Measurements from ENCODE around the gene PLBD2. TPM values are rescaled to one million over a fixed set of nuclear protein-coding genes. Genes with fewer than 3 reads are reported as not detected.
A peak's percentile ranks its signal among the peaks of the same experiment; 100 is the strongest.

PLBD2 gene
- total RNA-seq, 3 donors from 2014 or later: 15.4 to 59.8 (median 26.9) TPM

DNA sequence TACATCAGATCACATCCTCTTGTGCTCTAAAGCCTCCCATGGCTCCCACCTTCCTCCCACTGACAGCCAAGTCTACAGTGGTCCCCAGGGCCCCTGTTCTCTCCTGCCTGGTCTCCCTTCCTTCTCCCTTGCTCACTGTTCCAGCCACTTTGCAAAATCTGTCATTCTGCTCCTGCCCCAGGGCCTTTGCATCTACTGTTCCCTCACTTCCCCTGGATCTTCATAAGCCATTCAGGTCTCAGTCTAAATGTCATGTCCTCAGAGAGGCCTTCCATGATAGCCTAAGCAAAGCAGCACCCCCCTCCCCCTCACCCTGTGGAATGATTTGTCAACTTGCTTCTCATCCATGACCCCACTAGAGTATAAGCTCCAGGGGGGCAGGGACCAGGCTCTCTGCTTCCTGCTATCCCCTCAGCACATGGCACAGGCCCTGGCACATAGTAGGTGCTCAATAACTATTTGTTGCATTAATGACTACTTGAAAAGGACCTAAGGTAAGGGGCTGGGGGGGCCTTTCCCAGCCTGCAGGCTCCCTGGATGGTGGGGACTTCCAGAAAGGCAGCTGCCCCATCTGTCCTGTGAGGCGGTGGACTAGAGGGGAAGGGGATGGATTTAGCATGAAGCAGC is 28.5 kb upstream of the PLBD2 start:
- Histone ChIP-seq H3K27ac (no peak overlapping the region), H3K36me3 (no peaks in the 10 kb centered on the region), H3K4me1 (peaks cover 0 to 6% of the 10 kb centered on the region in 2 donors), H3K4me3 (no peak overlapping the region), H3K9me3 (no peaks in the 10 kb centered on the region), H3K27me3 (no peaks in the 10 kb centered on the region)
- DNase-seq (ENCODE audit: low spot score in 2 of 2): no peak
- intact Hi-C loops (cut with DNase I; ENCODE audit: low total_unique reads): no loop called here
- TF ChIP-seq, protein P1, sequence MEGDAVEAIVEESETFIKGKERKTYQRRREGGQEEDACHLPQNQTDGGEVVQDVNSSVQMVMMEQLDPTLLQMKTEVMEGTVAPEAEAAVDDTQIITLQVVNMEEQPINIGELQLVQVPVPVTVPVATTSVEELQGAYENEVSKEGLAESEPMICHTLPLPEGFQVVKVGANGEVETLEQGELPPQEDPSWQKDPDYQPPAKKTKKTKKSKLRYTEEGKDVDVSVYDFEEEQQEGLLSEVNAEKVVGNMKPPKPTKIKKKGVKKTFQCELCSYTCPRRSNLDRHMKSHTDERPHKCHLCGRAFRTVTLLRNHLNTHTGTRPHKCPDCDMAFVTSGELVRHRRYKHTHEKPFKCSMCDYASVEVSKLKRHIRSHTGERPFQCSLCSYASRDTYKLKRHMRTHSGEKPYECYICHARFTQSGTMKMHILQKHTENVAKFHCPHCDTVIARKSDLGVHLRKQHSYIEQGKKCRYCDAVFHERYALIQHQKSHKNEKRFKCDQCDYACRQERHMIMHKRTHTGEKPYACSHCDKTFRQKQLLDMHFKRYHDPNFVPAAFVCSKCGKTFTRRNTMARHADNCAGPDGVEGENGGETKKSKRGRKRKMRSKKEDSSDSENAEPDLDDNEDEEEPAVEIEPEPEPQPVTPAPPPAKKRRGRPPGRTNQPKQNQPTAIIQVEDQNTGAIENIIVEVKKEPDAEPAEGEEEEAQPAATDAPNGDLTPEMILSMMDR (IDR thresholded peaks at IDR 0.05): no peak
- TF ChIP-seq POLR2A (IDR thresholded peaks at IDR 0.05) (no peak), POLR2AphosphoS5 (IDR thresholded peaks at IDR 0.05) (no peak)

DNA sequence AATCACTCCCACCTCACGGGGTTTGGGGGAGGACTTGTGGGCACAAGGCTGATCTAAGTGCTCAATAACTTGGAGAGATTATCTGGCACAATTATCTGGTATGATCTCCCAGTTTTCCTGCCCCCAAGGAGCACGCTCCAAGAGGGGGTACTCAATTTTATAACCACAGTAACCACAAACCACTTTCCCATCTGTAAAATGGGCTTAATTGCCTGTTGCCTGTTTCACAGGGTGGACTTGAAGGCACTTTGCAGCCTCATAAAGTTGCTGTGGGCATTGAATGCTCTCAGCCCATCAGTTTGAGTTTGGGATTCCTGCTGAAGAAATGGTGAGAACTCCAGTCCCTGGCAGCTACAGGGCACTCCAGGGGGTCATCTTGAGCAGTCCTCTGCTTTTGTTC is 27.9 kb upstream of the PLBD2 start:
- intact Hi-C loops (cut with DNase I; ENCODE audit: low total_unique reads): no loop called here
- no peak for DNase-seq (ENCODE audit: low spot score in 2 of 2)

DNA sequence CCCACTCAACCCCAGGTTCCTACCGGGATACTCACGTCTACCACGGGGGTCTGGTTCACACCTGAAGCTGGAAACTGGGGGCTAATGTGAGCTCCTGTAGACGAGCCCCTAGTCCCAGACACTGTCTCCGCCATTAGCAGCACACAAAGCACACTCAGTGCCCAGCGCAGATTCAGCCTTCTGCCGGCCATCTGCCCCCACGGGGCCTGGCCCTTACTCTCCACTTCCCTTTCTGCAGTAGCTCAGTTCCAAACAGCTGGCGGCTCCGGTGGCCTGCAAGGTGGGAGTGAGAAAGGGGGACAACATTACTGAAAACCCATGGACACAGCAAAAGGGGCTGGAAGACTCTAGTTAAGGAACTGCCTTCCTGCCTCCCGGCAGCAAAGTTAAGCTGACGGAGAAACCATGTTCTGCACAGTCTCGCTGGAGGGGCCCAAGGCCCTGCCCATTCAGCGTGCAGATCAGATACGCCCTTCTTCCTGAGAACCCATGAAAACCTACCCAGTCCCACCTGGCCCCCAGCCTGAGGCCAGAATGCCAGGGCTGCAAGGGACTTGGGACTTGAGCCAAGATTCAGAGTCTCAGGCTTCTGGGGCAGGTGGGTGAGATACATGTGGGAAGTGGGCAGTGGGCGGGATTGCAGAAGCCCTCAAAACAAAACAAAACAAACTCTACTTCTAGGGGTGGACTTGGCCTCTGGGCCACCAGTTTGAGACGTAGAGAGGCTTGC is 25.5 kb upstream of the PLBD2 start:
- Histone ChIP-seq H3K9me3 (no peaks in the 10 kb centered on the region), H3K36me3 (no peaks in the 10 kb centered on the region), H3K27me3 (no peaks in the 10 kb centered on the region), H3K4me3 (peak overlapping the region; percentile 75 to 86 (median 79)), H3K27ac (no peak overlapping the region), H3K4me1 (peaks cover 0 to 6% of the 10 kb centered on the region in 2 donors)
- intact Hi-C loops (cut with DNase I; ENCODE audit: low total_unique reads): no loop called here
- no peak for TF ChIP-seq POLR2A (IDR thresholded peaks at IDR 0.05)
- TF ChIP-seq, protein P1 (IDR thresholded peaks at IDR 0.05): no peak
- TF ChIP-seq POLR2AphosphoS5 (IDR thresholded peaks at IDR 0.05): no peak
- no peak for DNase-seq (ENCODE audit: low spot score in 2 of 2)

More for the DNA sequence above, 27.9 kb upstream of the PLBD2 start:
- H3K36me3 ChIP-seq: no peaks in the 10 kb centered on the region
- no peak overlapping the region for H3K27ac ChIP-seq
- TF ChIP-seq POLR2A (IDR thresholded peaks at IDR 0.05) (no peak), POLR2AphosphoS5 (IDR thresholded peaks at IDR 0.05) (no peak)
- TF ChIP-seq, protein P1 (IDR thresholded peaks at IDR 0.05): no peak
- H3K27me3 ChIP-seq: no peaks in the 10 kb centered on the region
- H3K9me3 ChIP-seq: no peaks in the 10 kb centered on the region
- H3K4me1 ChIP-seq: peaks cover 0 to 6% of the 10 kb centered on the region in 2 donors
- no peak overlapping the region for H3K4me3 ChIP-seq

DNA sequence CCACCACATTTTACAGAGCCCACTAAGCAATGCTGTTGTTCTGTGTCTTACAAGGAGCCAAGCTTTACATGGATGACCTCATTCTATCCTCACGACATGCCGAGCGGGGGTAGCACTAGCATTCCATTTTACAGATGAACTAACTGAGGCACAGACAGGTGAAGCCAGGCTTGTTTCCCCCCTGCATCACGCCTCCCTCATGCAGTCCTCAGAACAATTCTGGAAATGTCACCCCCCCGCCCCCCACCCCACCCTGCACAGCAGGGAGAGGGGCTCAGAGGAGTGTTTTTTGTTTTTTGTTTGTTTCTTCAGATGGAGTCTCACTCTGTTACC is 25.0 kb upstream of the PLBD2 start:
- intact Hi-C loops (cut with DNase I; ENCODE audit: low total_unique reads): no loop called here
- Histone ChIP-seq H3K27me3 (no peaks in the 10 kb centered on the region), H3K36me3 (no peaks in the 10 kb centered on the region), H3K27ac (peak overlapping the region in 1 of 2 donors; percentile 4), H3K4me3 (peak overlapping the region; percentile 75 to 86 (median 79)), H3K4me1 (peaks cover 0 to 6% of the 10 kb centered on the region in 2 donors), H3K9me3 (no peaks in the 10 kb centered on the region)
- no peak for DNase-seq (ENCODE audit: low spot score in 2 of 2)
- no peak for TF ChIP-seq POLR2A (IDR thresholded peaks at IDR 0.05)
- TF ChIP-seq, protein P1 (IDR thresholded peaks at IDR 0.05): no peak
- TF ChIP-seq POLR2AphosphoS5 (IDR thresholded peaks at IDR 0.05): no peak

Measured in breast epithelium (tissue), 4 donors.